AG09319 (cell line): ENCODE data around the gene JPH4.

Experiments
- DNase-seq: peaks from one replicate; pipeline ENCODE4 v3.0.0-alpha.2; 2010; ENCODE audit warnings: low read depth; ENCODE audit errors: extremely low read depth
- CTCF ChIP-seq: IDR thresholded peaks from 2 replicates; pipeline ENCODE4 v1.5.1; 2011; ENCODE audit warnings: low read depth, mild to moderate bottlenecking, inconsistent platforms, low read length, moderate library complexity

JPH4 gene

GRCh38 chr14:23561259-23561658 is 17.3 kb downstream of the JPH4 start:
- DNase-seq = no peak
- no peak for TF ChIP-seq CTCF

GRCh38 chr14:23559926-23560520 is 18.6 kb downstream of the JPH4 start:
- TF ChIP-seq CTCF = no peak

GRCh38 chr14:23559010-23559925 is 19.3 kb downstream of the JPH4 start:
- TF ChIP-seq CTCF = peak; percentile 93
- no peak for DNase-seq

More at GRCh38 chr14:23559926-23560520, 18.6 kb downstream of the JPH4 start:
- DNase-seq = no peak

- no peak for TF ChIP-seq CTCF
- no peak for DNase-seq
Measured at GRCh38 chr14:23558346-23559009, 20.1 kb downstream of the JPH4 start.

- no peak for TF ChIP-seq CTCF
- DNase-seq = no peak
Measured at GRCh38 chr14:23557946-23558345, 20.6 kb downstream of the JPH4 start.

- no peak for DNase-seq
- TF ChIP-seq CTCF = no peak
Measured at GRCh38 chr14:23557521-23557920, 21.1 kb downstream of the JPH4 start.
